Subcutaneous abdominal adipose tissue (tissue), 5 donors: ENCODE measurements around the gene PNLDC1.

Experiments used
- H3K27ac ChIP-seq: one replicate; pipeline ENCODE4 v1.7.0; 2013; ENCODE audit warnings: low read depth, mild to moderate bottlenecking, inconsistent platforms, low read length, moderate library complexity
- H3K27me3 ChIP-seq, 5 donors: one replicate each; pipeline ENCODE4 v1.7.0; 2013; ENCODE audit warnings: low read length in 5 of 5, inconsistent platforms in 1 of 5; ENCODE audit not compliant: control insufficient read depth in 5 of 5, insufficient read depth in 4 of 5
- H3K36me3 ChIP-seq, 5 donors: one replicate each; pipeline ENCODE4 v1.7.0; 2013; ENCODE audit warnings: low read length in 5 of 5; ENCODE audit not compliant: control insufficient read depth in 5 of 5, insufficient read depth in 5 of 5
- H3K4me1 ChIP-seq, 5 donors: one replicate each; pipeline ENCODE4 v1.7.0; 2013; ENCODE audit warnings: low read length in 5 of 5, mild to moderate bottlenecking in 3 of 5, moderate library complexity in 1 of 5; ENCODE audit not compliant: control insufficient read depth in 5 of 5, insufficient read depth in 5 of 5
- H3K4me3 ChIP-seq, 5 donors: one replicate each; pipeline ENCODE4 v1.7.0; 2013; ENCODE audit warnings: low read length in 5 of 5, low read depth in 1 of 5
- H3K9ac ChIP-seq, 5 donors: one replicate each; pipeline ENCODE4 v1.7.0; 2013; ENCODE audit warnings: low read length in 5 of 5, mild to moderate bottlenecking in 4 of 5, moderate library complexity in 3 of 5
- H3K9me3 ChIP-seq, 5 donors: one replicate each; pipeline ENCODE4 v1.7.0; 2013; ENCODE audit warnings: low read length in 5 of 5; ENCODE audit not compliant: control insufficient read depth in 5 of 5
- donor health status: healthy.
- donor health status: healthy.
- donor health status: healthy.
- donor health status: healthy.
- donor health status: healthy.

PNLDC1 gene

GRCh38 chr6:159830501-159831372 lies 30.7 kb downstream of the PNLDC1 start:
- Histone ChIP-seq H3K9ac (no peak overlapping the region), H3K27ac (no peak overlapping the region), H3K36me3 (no peaks in the 10 kb centered on the region), H3K4me1 (peaks cover 0 to 10% (median 6%) of the 10 kb centered on the region in 5 donors), H3K27me3 (peaks cover 0 to 2% (median 0%) of the 10 kb centered on the region in 5 donors), H3K4me3 (no peak overlapping the region), H3K9me3 (no peaks in the 10 kb centered on the region)

- Histone ChIP-seq H3K4me1 (peaks cover 0 to 14% (median 8%) of the 10 kb centered on the region in 5 donors), H3K27ac (no peak overlapping the region), H3K9ac (no peak overlapping the region), H3K4me3 (no peak overlapping the region), H3K27me3 (peaks cover 0 to 2% (median 0%) of the 10 kb centered on the region in 5 donors), H3K36me3 (no peaks in the 10 kb centered on the region), H3K9me3 (no peaks in the 10 kb centered on the region)
Observed at GRCh38 chr6:159831373-159831679, 31.2 kb downstream of the PNLDC1 start.

GRCh38 chr6:159832946-159833345 lies 32.9 kb downstream of the PNLDC1 start:
- Histone ChIP-seq H3K36me3 (no peaks in the 10 kb centered on the region), H3K9me3 (no peaks in the 10 kb centered on the region), H3K27me3 (peaks cover 0 to 2% (median 0%) of the 10 kb centered on the region in 5 donors), H3K4me1 (peaks cover 0 to 23% (median 13%) of the 10 kb centered on the region in 5 donors), H3K27ac (no peak overlapping the region), H3K4me3 (no peak overlapping the region), H3K9ac (no peak overlapping the region)

GRCh38 chr6:159833556-159833955 lies 33.5 kb downstream of the PNLDC1 start:
- Histone ChIP-seq H3K4me3 (no peak overlapping the region), H3K36me3 (no peaks in the 10 kb centered on the region), H3K9ac (no peak overlapping the region), H3K4me1 (peaks cover 0 to 23% (median 13%) of the 10 kb centered on the region in 5 donors), H3K9me3 (no peaks in the 10 kb centered on the region), H3K27me3 (peaks cover 0 to 2% (median 0%) of the 10 kb centered on the region in 5 donors), H3K27ac (no peak overlapping the region)

GRCh38 chr6:159833997-159834603 lies 34.0 kb downstream of the PNLDC1 start:
- Histone ChIP-seq H3K27ac (no peak overlapping the region), H3K4me1 (peaks cover 0 to 23% (median 13%) of the 10 kb centered on the region in 5 donors), H3K36me3 (no peaks in the 10 kb centered on the region), H3K9ac (no peak overlapping the region), H3K4me3 (no peak overlapping the region), H3K27me3 (peaks cover 0 to 2% (median 0%) of the 10 kb centered on the region in 5 donors), H3K9me3 (no peaks in the 10 kb centered on the region)

- Histone ChIP-seq H3K27ac (peak overlapping the region; percentile 37), H3K4me3 (peak overlapping the region in 2 of 5 donors; percentile 19 to 29), H3K9ac (no peak overlapping the region), H3K27me3 (no peaks in the 10 kb centered on the region), H3K4me1 (peaks cover 0 to 23% (median 13%) of the 10 kb centered on the region in 5 donors), H3K36me3 (no peaks in the 10 kb centered on the region), H3K9me3 (no peaks in the 10 kb centered on the region)
Observed at GRCh38 chr6:159836718-159837490, 36.8 kb downstream of the PNLDC1 start.

GRCh38 chr6:159837511-159837910 lies 37.4 kb downstream of the PNLDC1 start:
- H3K9ac ChIP-seq, result no peak overlapping the region
- H3K4me1 ChIP-seq, result peaks cover 0 to 23% (median 13%) of the 10 kb centered on the region in 5 donors
- H3K27me3 ChIP-seq, result no peaks in the 10 kb centered on the region
- no peak overlapping the region for H3K27ac ChIP-seq
- no peaks in the 10 kb centered on the region for H3K36me3 ChIP-seq
- no peaks in the 10 kb centered on the region for H3K9me3 ChIP-seq
- no peak overlapping the region for H3K4me3 ChIP-seq

GRCh38 chr6:159838020-159838744 lies 38.1 kb downstream of the PNLDC1 start:
- Histone ChIP-seq H3K9ac (no peak overlapping the region), H3K4me3 (no peak overlapping the region), H3K9me3 (no peaks in the 10 kb centered on the region), H3K4me1 (peaks cover 0 to 23% (median 13%) of the 10 kb centered on the region in 5 donors), H3K27ac (no peak overlapping the region), H3K27me3 (no peaks in the 10 kb centered on the region), H3K36me3 (no peaks in the 10 kb centered on the region)

- no peaks in the 10 kb centered on the region for H3K36me3 ChIP-seq
- peaks cover 0 to 3% (median 2%) of the 10 kb centered on the region in 5 donors for H3K4me1 ChIP-seq
- H3K27me3 ChIP-seq, result no peaks in the 10 kb centered on the region
- no peak overlapping the region for H3K4me3 ChIP-seq
- H3K27ac ChIP-seq, result no peak overlapping the region
- no peak overlapping the region for H3K9ac ChIP-seq
- H3K9me3 ChIP-seq, result no peaks in the 10 kb centered on the region
Observed at GRCh38 chr6:159842035-159842434, 42.0 kb downstream of the PNLDC1 start.
